ENCODE results near the gene CNIH4.
A peak's percentile ranks its signal among the peaks of the same experiment; 100 is the strongest.

The CNIH4 gene

DNA sequence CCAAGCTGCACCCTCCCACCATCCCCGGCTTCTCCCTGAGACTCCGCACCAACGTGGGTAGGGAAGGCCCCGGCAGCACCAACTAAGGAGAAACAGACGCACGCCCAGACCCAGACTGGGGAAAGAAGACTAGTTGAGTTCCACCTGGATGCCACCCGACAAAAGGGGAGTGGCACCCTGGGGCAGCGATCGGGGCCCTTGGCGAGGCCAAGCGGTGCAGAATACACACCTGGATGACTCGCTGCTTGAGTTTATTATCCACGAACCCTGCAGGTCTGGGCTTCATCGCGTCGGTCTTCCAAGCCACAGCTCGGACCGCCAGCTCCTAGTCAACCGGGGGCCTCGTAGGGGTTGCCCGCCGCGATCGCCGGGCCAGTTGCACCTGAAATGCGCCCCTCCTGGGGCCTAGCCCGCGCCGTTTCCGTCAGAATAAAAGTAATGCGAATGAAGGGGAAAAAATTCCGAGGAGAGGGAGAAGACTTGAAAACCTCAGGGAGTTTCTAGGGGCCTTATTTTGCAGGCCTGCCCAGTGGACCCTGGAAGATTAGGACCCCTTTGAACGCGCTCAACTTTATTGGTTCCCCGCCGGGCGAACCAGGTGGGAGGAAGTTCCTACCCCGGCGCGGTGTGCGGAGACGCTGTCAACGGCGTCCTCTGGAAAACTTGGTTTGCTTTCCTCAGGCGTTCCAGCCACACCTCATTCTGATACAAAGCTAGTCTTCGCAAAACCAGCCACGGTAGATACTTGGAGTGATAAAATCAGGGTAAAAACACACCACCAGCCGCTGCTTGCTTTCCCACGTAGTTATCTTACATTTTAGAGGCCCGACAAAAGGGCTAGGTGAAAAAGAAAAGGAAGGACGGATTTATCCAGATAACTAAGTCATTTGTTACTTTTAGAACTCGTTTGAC, 26.6 kb upstream of the CNIH4 start, which contains the start of gene NVL (continued):
- no peak for TF ChIP-seq ZNF133 (tag by site-specific recombination; IDR thresholded peaks at IDR 0.05)
- TF ChIP-seq IKZF3 (tag by site-specific recombination; IDR thresholded peaks at IDR 0.05) = peak; percentile 98
- no peak for TF ChIP-seq ZNF555 (tag by site-specific recombination; conservative IDR thresholded peaks at IDR 0.05)
- no peak for TF ChIP-seq ZNF658 (tag by site-specific recombination; IDR thresholded peaks at IDR 0.05)
- no peak for TF ChIP-seq ZNF677 (tag by site-specific recombination; IDR thresholded peaks at IDR 0.05)
- TF ChIP-seq, protein P1, sequence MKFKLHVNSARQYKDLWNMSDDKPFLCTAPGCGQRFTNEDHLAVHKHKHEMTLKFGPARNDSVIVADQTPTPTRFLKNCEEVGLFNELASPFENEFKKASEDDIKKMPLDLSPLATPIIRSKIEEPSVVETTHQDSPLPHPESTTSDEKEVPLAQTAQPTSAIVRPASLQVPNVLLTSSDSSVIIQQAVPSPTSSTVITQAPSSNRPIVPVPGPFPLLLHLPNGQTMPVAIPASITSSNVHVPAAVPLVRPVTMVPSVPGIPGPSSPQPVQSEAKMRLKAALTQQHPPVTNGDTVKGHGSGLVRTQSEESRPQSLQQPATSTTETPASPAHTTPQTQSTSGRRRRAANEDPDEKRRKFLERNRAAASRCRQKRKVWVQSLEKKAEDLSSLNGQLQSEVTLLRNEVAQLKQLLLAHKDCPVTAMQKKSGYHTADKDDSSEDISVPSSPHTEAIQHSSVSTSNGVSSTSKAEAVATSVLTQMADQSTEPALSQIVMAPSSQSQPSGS (tag by site-specific recombination; IDR thresholded peaks at IDR 0.05; ENCODE audit: low read depth) = no peak
- TF ChIP-seq RBAK (tag by site-specific recombination; IDR thresholded peaks at IDR 0.05) = no peak
- peak; percentile 53; the same call in 1 of the 2 replicates for TF ChIP-seq WT1 (tag by site-specific recombination; IDR thresholded peaks at IDR 0.05)
- TF ChIP-seq ZNF175 (tag by site-specific recombination; IDR thresholded peaks at IDR 0.05) = no peak
- TF ChIP-seq ZNF324 (tag by site-specific recombination; IDR thresholded peaks at IDR 0.05) = peak; percentile 90
- no peak for TF ChIP-seq ZNF433 (tag by site-specific recombination; IDR thresholded peaks at IDR 0.05; ENCODE audit: low read depth)
- no peak for TF ChIP-seq ZNF169 (tag by site-specific recombination; IDR thresholded peaks at IDR 0.05)
- TF ChIP-seq ZBTB21 (tag by site-specific recombination; IDR thresholded peaks at IDR 0.05) = peak; percentile 54
- no peak for TF ChIP-seq TRIM28 (IDR thresholded peaks at IDR 0.05; ENCODE audit: borderline replicate concordance, low read length)
- TF ChIP-seq, protein P2, sequence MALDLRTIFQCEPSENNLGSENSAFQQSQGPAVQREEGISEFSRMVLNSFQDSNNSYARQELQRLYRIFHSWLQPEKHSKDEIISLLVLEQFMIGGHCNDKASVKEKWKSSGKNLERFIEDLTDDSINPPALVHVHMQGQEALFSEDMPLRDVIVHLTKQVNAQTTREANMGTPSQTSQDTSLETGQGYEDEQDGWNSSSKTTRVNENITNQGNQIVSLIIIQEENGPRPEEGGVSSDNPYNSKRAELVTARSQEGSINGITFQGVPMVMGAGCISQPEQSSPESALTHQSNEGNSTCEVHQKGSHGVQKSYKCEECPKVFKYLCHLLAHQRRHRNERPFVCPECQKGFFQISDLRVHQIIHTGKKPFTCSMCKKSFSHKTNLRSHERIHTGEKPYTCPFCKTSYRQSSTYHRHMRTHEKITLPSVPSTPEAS (tag by site-specific recombination; IDR thresholded peaks at IDR 0.05) = no peak; the same call in 1 of the 2 replicates
- no peak for TF ChIP-seq ZNF785 (tag by site-specific recombination; IDR thresholded peaks at IDR 0.05)
- TF ChIP-seq ZNF157 (tag by site-specific recombination; IDR thresholded peaks at IDR 0.05) = no peak
- peak; percentile 100 for TF ChIP-seq ZNF335 (tag by site-specific recombination; conservative IDR thresholded peaks at IDR 0.05)
- no peak for TF ChIP-seq ZNF114 (tag by site-specific recombination; IDR thresholded peaks at IDR 0.05)
- no peak for TF ChIP-seq HOXC10 (CRISPR knock-in tag; IDR thresholded peaks at IDR 0.05)
- TF ChIP-seq ZNF629 (tag by site-specific recombination; IDR thresholded peaks at IDR 0.05) = peak; percentile 87
- TF ChIP-seq ZNF404 (tag by site-specific recombination; IDR thresholded peaks at IDR 0.05) = no peak
- TF ChIP-seq ZNF266 (tag by site-specific recombination; IDR thresholded peaks at IDR 0.05; ENCODE audit: low read depth) = no peak
- peak; percentile 79 for TF ChIP-seq ZBTB48 (tag by site-specific recombination; IDR thresholded peaks at IDR 0.05)
- TF ChIP-seq, protein P3, sequence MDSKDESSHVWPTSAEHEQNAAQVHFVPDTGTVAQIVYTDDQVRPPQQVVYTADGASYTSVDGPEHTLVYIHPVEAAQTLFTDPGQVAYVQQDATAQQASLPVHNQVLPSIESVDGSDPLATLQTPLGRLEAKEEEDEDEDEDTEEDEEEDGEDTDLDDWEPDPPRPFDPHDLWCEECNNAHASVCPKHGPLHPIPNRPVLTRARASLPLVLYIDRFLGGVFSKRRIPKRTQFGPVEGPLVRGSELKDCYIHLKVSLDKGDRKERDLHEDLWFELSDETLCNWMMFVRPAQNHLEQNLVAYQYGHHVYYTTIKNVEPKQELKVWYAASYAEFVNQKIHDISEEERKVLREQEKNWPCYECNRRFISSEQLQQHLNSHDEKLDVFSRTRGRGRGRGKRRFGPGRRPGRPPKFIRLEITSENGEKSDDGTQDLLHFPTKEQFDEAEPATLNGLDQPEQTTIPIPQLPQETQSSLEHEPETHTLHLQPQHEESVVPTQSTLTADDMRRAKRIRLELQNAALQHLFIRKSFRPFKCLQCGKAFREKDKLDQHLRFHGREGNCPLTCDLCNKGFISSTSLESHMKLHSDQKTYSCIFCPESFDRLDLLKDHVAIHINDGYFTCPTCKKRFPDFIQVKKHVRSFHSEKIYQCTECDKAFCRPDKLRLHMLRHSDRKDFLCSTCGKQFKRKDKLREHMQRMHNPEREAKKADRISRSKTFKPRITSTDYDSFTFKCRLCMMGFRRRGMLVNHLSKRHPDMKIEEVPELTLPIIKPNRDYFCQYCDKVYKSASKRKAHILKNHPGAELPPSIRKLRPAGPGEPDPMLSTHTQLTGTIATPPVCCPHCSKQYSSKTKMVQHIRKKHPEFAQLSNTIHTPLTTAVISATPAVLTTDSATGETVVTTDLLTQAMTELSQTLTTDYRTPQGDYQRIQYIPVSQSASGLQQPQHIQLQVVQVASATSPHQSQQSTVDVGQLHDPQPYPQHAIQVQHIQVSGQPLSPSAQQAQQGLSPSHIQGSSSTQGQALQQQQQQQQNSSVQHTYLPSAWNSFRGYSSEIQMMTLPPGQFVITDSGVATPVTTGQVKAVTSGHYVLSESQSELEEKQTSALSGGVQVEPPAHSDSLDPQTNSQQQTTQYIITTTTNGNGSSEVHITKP (tag by site-specific recombination; IDR thresholded peaks at IDR 0.05) = peak; percentile 77
- TF ChIP-seq ZNF48 (tag by site-specific recombination; IDR thresholded peaks at IDR 0.05) = no peak
- no peak for TF ChIP-seq ZNF654 (tag by site-specific recombination; IDR thresholded peaks at IDR 0.05; ENCODE audit: low read depth)
- no peak for TF ChIP-seq ZNF211 (tag by site-specific recombination; IDR thresholded peaks at IDR 0.05; ENCODE audit: low read depth)
- no peak for TF ChIP-seq ZNF571 (tag by site-specific recombination; IDR thresholded peaks at IDR 0.05)
- TF ChIP-seq ZNF530 (tag by site-specific recombination; IDR thresholded peaks at IDR 0.05; ENCODE audit: low read depth) = no peak
- peak; percentile 82 for TF ChIP-seq ZNF501 (tag by site-specific recombination; IDR thresholded peaks at IDR 0.05)
- TF ChIP-seq YY1 (tag by site-specific recombination; IDR thresholded peaks at IDR 0.05) = peak; percentile 82
- no peak for TF ChIP-seq ZNF174 (tag by site-specific recombination; IDR thresholded peaks at IDR 0.05)
- no peak for TF ChIP-seq SETDB1 (IDR thresholded peaks at IDR 0.05; ENCODE audit: insufficient read length, low read length)

All from HEK293 (cell line).